ENCODE data around the gene ECE2. TPM values are rescaled to one million over a fixed set of nuclear protein-coding genes. Genes with fewer than 3 reads are reported as not detected.

ECE2 gene
- total RNA-seq, 2 donors from 2014 or later, result not detected

GRCh38 chr3:184238246-184238818 is 37.5 kb upstream of the ECE2 start:
- no peaks in the 10 kb centered on the region for H3K9me3 Mint-ChIP-seq
- Histone ChIP-seq H3K9ac (ENCODE audit: extremely low read depth, low read length, poor library complexity, severe bottlenecking) (no peak overlapping the region), H3K4me3 (ENCODE audit: low read length) (no peak overlapping the region), H3K4me1 (ENCODE audit: control insufficient read depth, insufficient read depth, low read length) (peaks cover 3% of the 10 kb centered on the region), H3K27me3 (ENCODE audit: control insufficient read depth, insufficient read depth, low read length, poor library complexity, severe bottlenecking) (peaks cover 33% of the 10 kb centered on the region), H3K36me3 (ENCODE audit: control insufficient read depth, insufficient read depth, low read length) (peaks cover 8% of the 10 kb centered on the region), H3K9me3 (ENCODE audit: control insufficient read depth, low read length) (no peaks in the 10 kb centered on the region), H3K27ac (ENCODE audit: low read depth, low read length) (no peak overlapping the region)
- no peak for DNase-seq
- H3K27ac Mint-ChIP-seq, result no peak overlapping the region
- 91 to 95% methylated on average over 12 to 13 of the region's 13 CpGs for WGBS, 2 experiments (ENCODE audit: insufficient coverage in 1 of 2, insufficient read length in 1 of 2)
- peaks cover 8% of the 10 kb centered on the region for H3K4me1 Mint-ChIP-seq
- peaks cover 49% of the 10 kb centered on the region for H3K27me3 Mint-ChIP-seq (ENCODE audit: insufficient read depth)
- TF ChIP-seq, protein P1, sequence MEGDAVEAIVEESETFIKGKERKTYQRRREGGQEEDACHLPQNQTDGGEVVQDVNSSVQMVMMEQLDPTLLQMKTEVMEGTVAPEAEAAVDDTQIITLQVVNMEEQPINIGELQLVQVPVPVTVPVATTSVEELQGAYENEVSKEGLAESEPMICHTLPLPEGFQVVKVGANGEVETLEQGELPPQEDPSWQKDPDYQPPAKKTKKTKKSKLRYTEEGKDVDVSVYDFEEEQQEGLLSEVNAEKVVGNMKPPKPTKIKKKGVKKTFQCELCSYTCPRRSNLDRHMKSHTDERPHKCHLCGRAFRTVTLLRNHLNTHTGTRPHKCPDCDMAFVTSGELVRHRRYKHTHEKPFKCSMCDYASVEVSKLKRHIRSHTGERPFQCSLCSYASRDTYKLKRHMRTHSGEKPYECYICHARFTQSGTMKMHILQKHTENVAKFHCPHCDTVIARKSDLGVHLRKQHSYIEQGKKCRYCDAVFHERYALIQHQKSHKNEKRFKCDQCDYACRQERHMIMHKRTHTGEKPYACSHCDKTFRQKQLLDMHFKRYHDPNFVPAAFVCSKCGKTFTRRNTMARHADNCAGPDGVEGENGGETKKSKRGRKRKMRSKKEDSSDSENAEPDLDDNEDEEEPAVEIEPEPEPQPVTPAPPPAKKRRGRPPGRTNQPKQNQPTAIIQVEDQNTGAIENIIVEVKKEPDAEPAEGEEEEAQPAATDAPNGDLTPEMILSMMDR (conservative IDR thresholded peaks at IDR 0.05), result no peak
- H3K36me3 Mint-ChIP-seq (ENCODE audit: low read depth), result peaks cover 8% of the 10 kb centered on the region
- no peak overlapping the region for H3K4me3 Mint-ChIP-seq

- 92 to 100% methylated on average over 1 to 8 of the region's 8 CpGs for WGBS, 2 experiments (ENCODE audit: insufficient coverage in 1 of 2, insufficient read length in 1 of 2)
- H3K4me1 Mint-ChIP-seq, result peaks cover 8% of the 10 kb centered on the region
- H3K36me3 Mint-ChIP-seq (ENCODE audit: low read depth), result peaks cover 14% of the 10 kb centered on the region
- Histone ChIP-seq H3K9me3 (ENCODE audit: control insufficient read depth, low read length) (no peaks in the 10 kb centered on the region), H3K36me3 (ENCODE audit: control insufficient read depth, insufficient read depth, low read length) (peaks cover 11% of the 10 kb centered on the region), H3K4me1 (ENCODE audit: control insufficient read depth, insufficient read depth, low read length) (peaks cover 3% of the 10 kb centered on the region), H3K27me3 (ENCODE audit: control insufficient read depth, insufficient read depth, low read length, poor library complexity, severe bottlenecking) (peaks cover 24% of the 10 kb centered on the region), H3K4me3 (ENCODE audit: low read length) (no peak overlapping the region), H3K27ac (ENCODE audit: low read depth, low read length) (no peak overlapping the region), H3K9ac (ENCODE audit: extremely low read depth, low read length, poor library complexity, severe bottlenecking) (no peak overlapping the region)
- H3K4me3 Mint-ChIP-seq, result no peak overlapping the region
- no peak overlapping the region for H3K27ac Mint-ChIP-seq
- no peak for DNase-seq
- TF ChIP-seq, protein P1 (conservative IDR thresholded peaks at IDR 0.05), result no peak
- H3K27me3 Mint-ChIP-seq (ENCODE audit: insufficient read depth), result peaks cover 40% of the 10 kb centered on the region
- H3K9me3 Mint-ChIP-seq, result no peaks in the 10 kb centered on the region
Measured at GRCh38 chr3:184239221-184239620, 36.6 kb upstream of the ECE2 start.

GRCh38 chr3:184239708-184240107 is 36.1 kb upstream of the ECE2 start:
- H3K9ac ChIP-seq (ENCODE audit: extremely low read depth, low read length, poor library complexity, severe bottlenecking), result no peak overlapping the region
- Mint-ChIP-seq H3K4me1 (peaks cover 8% of the 10 kb centered on the region), H3K9me3 (no peaks in the 10 kb centered on the region), H3K27me3 (ENCODE audit: insufficient read depth) (peaks cover 35% of the 10 kb centered on the region), H3K27ac (no peak overlapping the region), H3K4me3 (no peak overlapping the region), H3K36me3 (ENCODE audit: low read depth) (peaks cover 17% of the 10 kb centered on the region)
- no peak overlapping the region for H3K4me3 ChIP-seq (ENCODE audit: low read length)
- H3K36me3 ChIP-seq (ENCODE audit: control insufficient read depth, insufficient read depth, low read length), result peaks cover 16% of the 10 kb centered on the region
- H3K4me1 ChIP-seq (ENCODE audit: control insufficient read depth, insufficient read depth, low read length), result peaks cover 3% of the 10 kb centered on the region
- H3K9me3 ChIP-seq (ENCODE audit: control insufficient read depth, low read length), result no peaks in the 10 kb centered on the region
- H3K27me3 ChIP-seq (ENCODE audit: control insufficient read depth, insufficient read depth, low read length, poor library complexity, severe bottlenecking), result peaks cover 19% of the 10 kb centered on the region
- no peak for DNase-seq
- TF ChIP-seq, protein P1 (conservative IDR thresholded peaks at IDR 0.05), result no peak
- 87 to 92% methylated on average over 6 to 7 of the region's 7 CpGs for WGBS, 2 experiments (ENCODE audit: insufficient coverage in 1 of 2, insufficient read length in 1 of 2)
- H3K27ac ChIP-seq (ENCODE audit: low read depth, low read length), result no peak overlapping the region

Data from endodermal cell (in vitro differentiated cells).